ENCODE data around the gene MAU2. TPM values are rescaled to one million over a fixed set of nuclear protein-coding genes. Genes with fewer than 3 reads are reported as not detected.

Gene MAU2
- total and polyA plus RNA-seq, 2 of the 8 experiments (the other 6 are each of a cell fraction or from before 2014, with no cell fraction given): 32.0 to 40.8 TPM

- no peak for FAIRE-seq
These were observed 14.3 kb downstream of the MAU2 start for GRCh38 chr19:19334989-19335344.

More at GRCh38 chr19:19334989-19335344, 14.3 kb downstream of the MAU2 start:
- Histone ChIP-seq H4K20me1 (replicated peaks in 1 of 2; ENCODE audit: control insufficient read depth in 1 of 2, insufficient read depth in 2 of 2, low read length in 2 of 2) (peaks cover 12 to 17% of the 10 kb centered on the region in 2 experiments), H3K18ac (ENCODE audit: extremely low read depth, low read length) (no peak overlapping the region), H3K4ac (replicated peaks; ENCODE audit: insufficient read length, low read depth, low read length) (no peak overlapping the region), H2BK12ac (ENCODE audit: low read depth, low read length) (no peak overlapping the region), H4K8ac (ENCODE audit: extremely low read depth, insufficient read depth, low read length) (no peak overlapping the region), H3K36me3 (ENCODE audit: control insufficient read depth in 2 of 4, insufficient read depth in 4 of 4, low read length in 3 of 4) (peaks cover 13 to 36% (median 24%) of the 10 kb centered on the region in 4 experiments), H2AK5ac (ENCODE audit: low read depth, low read length) (no peak overlapping the region), H4K5ac (ENCODE audit: insufficient read length, low read depth, low read length) (no peak overlapping the region), H3K9me3 (ENCODE audit: insufficient read depth in 2 of 2, low read depth in 1 of 2, low read length in 1 of 2) (no peaks in the 10 kb centered on the region), H3K4me2 (ENCODE audit: insufficient read depth in 1 of 2, low read depth in 2 of 2, low read length in 2 of 2) (no peak overlapping the region), H4K91ac (replicated peaks; ENCODE audit: insufficient read length, low read length) (no peak overlapping the region), H2AFZ (ENCODE audit: low read length) (no peak overlapping the region), H3K79me1 (ENCODE audit: low read depth, low read length) (peaks cover 5% of the 10 kb centered on the region; the same call in 1 of the 2 replicates), H3K4me3 (ENCODE audit: extremely low read depth in 1 of 4, insufficient read depth in 2 of 4, low read depth in 3 of 4, low read length in 4 of 4) (no peak overlapping the region), H2BK15ac (ENCODE audit: low read length) (no peak overlapping the region), H2BK20ac (ENCODE audit: low read length) (no peak overlapping the region), H3K4me1 (replicated peaks in 1 of 4; ENCODE audit: control insufficient read depth in 3 of 4, insufficient read depth in 4 of 4, low read length in 3 of 4) (no peaks in the 10 kb centered on the region), H3K56ac (replicated peaks; ENCODE audit: insufficient read length, low read depth, low read length) (no peak overlapping the region), H3K27ac (ENCODE audit: low read depth, low read length) (0 out of 2 replicates have a peak overlapping the region, but pooled peaks have one; percentile 40), H3K9ac (replicated peaks in 1 of 4; ENCODE audit: extremely low read depth in 1 of 4, low read depth in 3 of 4, low read length in 3 of 4) (no peak overlapping the region), H2BK120ac (replicated peaks; ENCODE audit: low read depth, low read length) (no peak overlapping the region), H3K23me2 (ENCODE audit: low read depth, low read length) (no peaks in the 10 kb centered on the region), H3K79me2 (ENCODE audit: control insufficient read depth in 1 of 2, insufficient read depth in 2 of 2, low read length in 2 of 2) (no peaks in the 10 kb centered on the region; a peak in 1 of 4 replicates), H3K27me3 (replicated peaks in 1 of 4; ENCODE audit: control insufficient read depth in 3 of 4, extremely low read depth in 1 of 4, insufficient read depth in 3 of 4, low read length in 3 of 4) (no peaks in the 10 kb centered on the region), H3K23ac (ENCODE audit: insufficient read length) (no peak overlapping the region), H3K14ac (ENCODE audit: insufficient read length) (no peak overlapping the region), H2BK5ac (ENCODE audit: low read depth, low read length) (peak overlapping the region; percentile 47; the same call in 1 of the 2 replicates)
- no peak for DNase-seq (ENCODE audit: low read depth in 1 of 2, low spot score in 2 of 2)
- ChIA-PET CTCF (ENCODE audit: partially characterized antibody) (interaction anchor here (3.2 kb wide), 1 partner anchor 11 kb away, joined by 17 read pairs; no protein-coding TSS in a partner anchor), POLR2A (ENCODE audit: partially characterized antibody) (interaction anchor here (1.3 to 2.3 kb wide), 2 partner anchors 8 to 22 kb away, joined by 3 to 8 read pairs; no protein-coding TSS in a partner anchor)
- no peak for TF ChIP-seq YY1 (IDR thresholded peaks at IDR 0.05; ENCODE audit: low read depth, low read length)
- TF ChIP-seq JUND (IDR thresholded peaks at IDR 0.05; ENCODE audit: low read length): no peak
- no peak for TF ChIP-seq RBBP5 (IDR thresholded peaks at IDR 0.05; ENCODE audit: borderline replicate concordance, low read depth, low read length)
- no peak for TF ChIP-seq EGR1 (IDR thresholded peaks at IDR 0.05; ENCODE audit: borderline replicate concordance, low read depth, low read length)
- 95% methylated on average over 3 of the region's 3 CpGs; no CpG with 5 or more reads in 1 of the 2 experiments for WGBS, 2 experiments (ENCODE audit: extremely low coverage in 1 of 2, insufficient coverage in 1 of 2, insufficient read length in 1 of 2, insufficient replicate concordance in 2 of 2, low coverage in 1 of 2, low lambda C conversion rate in 2 of 2, missing lambda C conversion rate in 1 of 2)
